HepG2 (cell line): ENCODE measurements around the gene AANAT. TPM values are rescaled to one million over a fixed set of nuclear protein-coding genes. Genes with fewer than 3 reads are reported as not detected.

Experiments
- ADNP ChIP-seq: sonication (generic); formaldehyde crosslinking; IDR thresholded peaks from 2 replicates; pipeline ENCODE4 v1.4.0; 2020; ENCODE audit warnings: missing genetic modification reagents
- AHR ChIP-seq: IDR thresholded peaks from 2 replicates; pipeline ENCODE4 v1.6.1; 2018; ENCODE audit warnings: missing genetic modification reagents, missing compliant biosample characterization
- DRAP1 ChIP-seq: IDR thresholded peaks from 2 replicates; pipeline ENCODE4 v1.6.1; 2016; ENCODE audit warnings: missing genetic modification reagents, missing compliant biosample characterization
- HMGA1 ChIP-seq: sonication (generic); formaldehyde crosslinking; conservative IDR thresholded peaks from 2 replicates; pipeline ENCODE4 v1.4.0; 2020; ENCODE audit warnings: missing genetic modification reagents
- KAT8 ChIP-seq: IDR thresholded peaks from 2 replicates; pipeline ENCODE4 v1.6.1; 2016; ENCODE audit warnings: missing genetic modification reagents, missing compliant biosample characterization
- KMT2A ChIP-seq: sonication (generic); formaldehyde crosslinking; IDR thresholded peaks from 2 replicates; pipeline ENCODE4 v1.4.0; 2020; ENCODE audit warnings: missing genetic modification reagents
- NR0B2 ChIP-seq: sonication (generic); formaldehyde crosslinking; IDR thresholded peaks from 2 replicates; pipeline ENCODE4 v1.4.0; 2020; ENCODE audit warnings: mild to moderate bottlenecking, missing genetic modification reagents
- PHF5A ChIP-seq: IDR thresholded peaks from one replicate; pipeline ENCODE4 v1.6.1; 2018; ENCODE audit warnings: low read depth, missing genetic modification reagents; ENCODE audit not compliant: unreplicated experiment
- POGZ ChIP-seq: sonication (generic); formaldehyde crosslinking; IDR thresholded peaks from 2 replicates; pipeline ENCODE4 v1.4.0; 2020; ENCODE audit warnings: mild to moderate bottlenecking, missing genetic modification reagents
- PRDM10 ChIP-seq: sonication (generic); formaldehyde crosslinking; IDR thresholded peaks from 2 replicates; pipeline ENCODE4 v1.4.0; 2020; ENCODE audit warnings: low read depth, missing genetic modification reagents
- ZBTB39 ChIP-seq: sonication (generic); formaldehyde crosslinking; IDR thresholded peaks from 2 replicates; pipeline ENCODE4 v1.5.0; 2020; ENCODE audit warnings: missing genetic modification reagents
- ZNF281 ChIP-seq: sonication (generic); formaldehyde crosslinking; IDR thresholded peaks from 2 replicates; pipeline ENCODE4 v1.4.0; 2020; ENCODE audit warnings: missing genetic modification reagents, borderline replicate concordance
- ZNF446 ChIP-seq: sonication (generic); formaldehyde crosslinking; IDR thresholded peaks from 2 replicates; pipeline ENCODE4 v1.5.0; 2020; ENCODE audit warnings: mild to moderate bottlenecking, missing genetic modification reagents
- ZNF512B ChIP-seq: sonication (generic); formaldehyde crosslinking; IDR thresholded peaks from 2 replicates; pipeline ENCODE4 v1.5.1; 2020; ENCODE audit warnings: missing genetic modification reagents, mild to moderate bottlenecking, borderline replicate concordance
- ZNF644 ChIP-seq: IDR thresholded peaks from 2 replicates; pipeline ENCODE4 v1.6.1; 2016; ENCODE audit warnings: low read depth
- ZNF777 ChIP-seq: sonication (generic); formaldehyde crosslinking; IDR thresholded peaks from 2 replicates; pipeline ENCODE4 v1.4.0; 2020; ENCODE audit warnings: missing genetic modification reagents
- polyA plus RNA-seq, 8 experiments: library from polyadenylated mRNA; depleted of rRNA in 3 of 8; stranded (reverse) in 7 of 8; unstranded in 1 of 8; fragments of >200 nt; fragmentation: Illumina TruSeq in 4 of 8; extraction: Trizol in 4 of 8; gene quantifications; 2 replicates each; pipeline versions ENCODE4 v1.2.1 to v1.2.3, GENCODE V29; 2011 to 2016; ENCODE audit warnings: low read depth in 4 of 8, missing spikeins in 1 of 8, mixed read lengths in 1 of 8; ENCODE audit not compliant: insufficient read depth in 1 of 8
- total RNA-seq, 5 experiments: library from RNA; depleted of rRNA; stranded (reverse); fragments of >200 nt; fragmentation: Illumina TruSeq; extraction: Trizol; gene quantifications; 2 replicates each; pipeline ENCODE4 v1.2.3, GENCODE V29; 2016; ENCODE audit warnings: low read depth in 1 of 5

Gene AANAT
- total and polyA plus RNA-seq, 2 of the 13 experiments (the other 11 are each of a cell fraction or from before 2014, with no cell fraction given) = 0.07 TPM; not detected in 1

- TF ChIP-seq ZNF512B (CRISPR knock-in tag) (no peak), PHF5A (CRISPR knock-in tag) (no peak), NR0B2 (CRISPR knock-in tag) (no peak), KMT2A (peak; percentile 46; the same call in 1 of the 2 replicates), ZNF446 (CRISPR knock-in tag) (no peak), PRDM10 (no peak), ADNP (CRISPR knock-in tag) (no peak), DRAP1 (no peak), ZNF281 (CRISPR knock-in tag) (peak; percentile 23; the same call in 1 of the 2 replicates), KAT8 (no peak), HMGA1 (CRISPR knock-in tag) (no peak), POGZ (CRISPR knock-in tag) (no peak), ZBTB39 (CRISPR knock-in tag) (no peak), ZNF777 (no peak), ZNF644 (CRISPR knock-in tag) (0 out of 2 replicates have a peak, but pooled peaks have one; percentile 17), AHR (CRISPR knock-in tag) (no peak)
Measured at GRCh38 chr17:76446449-76447231, 20.8 kb upstream of the AANAT start (continued).
